GM12878 (cell line): ENCODE data around the gene PLXNA4. TPM values are rescaled to one million over a fixed set of nuclear protein-coding genes. Genes with fewer than 3 reads are reported as not detected.

Experiments used
- ATF2 ChIP-seq: IDR thresholded peaks from 2 replicates; pipeline ENCODE4 v1.6.1; 2012; ENCODE audit warnings: low read length, inconsistent platforms
- BHLHE40 ChIP-seq, 2 experiments: fragments of 450-650 bp in 1 of 2; IDR thresholded peaks; 2 replicates each; pipeline ENCODE4 v1.6.1; 2011 to 2017; ENCODE audit warnings: low read depth in 2 of 2, borderline replicate concordance in 1 of 2, improper control_type of control experiment in 1 of 2, low read length in 1 of 2, mild to moderate bottlenecking in 1 of 2
- FOXK2 ChIP-seq: fragments of 450-650 bp; IDR thresholded peaks from 2 replicates; pipeline ENCODE4 v1.6.1; 2017; ENCODE audit warnings: mild to moderate bottlenecking, moderate library complexity
- IRF4 ChIP-seq: IDR thresholded peaks from 2 replicates; pipeline ENCODE4 v1.6.1; 2011; ENCODE audit warnings: low read depth, low read length
- IRF5 ChIP-seq: fragments of 450-650 bp; IDR thresholded peaks from 2 replicates; pipeline ENCODE4 v1.6.1; 2017; ENCODE audit warnings: borderline replicate concordance
- NKRF ChIP-seq: fragments of 450-650 bp; conservative IDR thresholded peaks from 2 replicates; pipeline ENCODE4 v1.6.1; 2017; ENCODE audit warnings: mild to moderate bottlenecking, moderate library complexity
- STAT1 ChIP-seq: fragments of 450-650 bp; conservative IDR thresholded peaks from 2 replicates; pipeline ENCODE4 v1.6.1; 2014; ENCODE audit warnings: antibody characterized with exemption, mild to moderate bottlenecking
- TAF1 ChIP-seq: IDR thresholded peaks from 2 replicates; pipeline ENCODE4 v1.6.1; 2011; ENCODE audit warnings: mild to moderate bottlenecking, low read depth, low read length, borderline replicate concordance
- TBL1XR1 ChIP-seq: IDR thresholded peaks from 2 replicates; pipeline ENCODE4 v1.6.1; 2012; ENCODE audit warnings: low read depth, low read length, improper control_type of control experiment
- ZBED1 ChIP-seq: IDR thresholded peaks from 2 replicates; pipeline ENCODE4 v1.6.1; 2016; ENCODE audit warnings: borderline replicate concordance
- polyA plus RNA-seq, 11 experiments: library from polyadenylated mRNA; depleted of rRNA in 4 of 11; unstranded in 6 of 11; stranded (reverse) in 5 of 11; fragments of >200 nt; fragmentation: Nextera tagmentation in 4 of 11; fragmentation: Illumina TruSeq in 1 of 11; extraction: Ambion mirVana in 4 of 11; extraction: Trizol in 1 of 11; gene quantifications; 1 replicate in 1 of 11; 2 replicates in 10 of 11; pipeline versions ENCODE4 v1.2.1 to v1.2.3, GENCODE V29; 2011 to 2016; ENCODE audit warnings: inconsistent platforms in 2 of 11, missing spikeins in 2 of 11, low read depth in 1 of 11
- total RNA-seq, 4 experiments: library from RNA; depleted of rRNA in 3 of 4; stranded (reverse); fragments of >200 nt in 3 of 4; fragmentation: Illumina TruSeq in 1 of 4; extraction: Trizol in 1 of 4; gene quantifications; 2 replicates each; pipeline versions ENCODE4 v1.2.1 to v1.2.3, GENCODE V29; 2013 to 2021

The PLXNA4 gene
- total and polyA plus RNA-seq, 10 of the 15 experiments (the other 5 are each of a cell fraction or from before 2014, with no cell fraction given), result 0.03 TPM; not detected in 9

GRCh38 chr7:132508724-132509353, 67.4 kb downstream of the PLXNA4 start (continued):
- TF ChIP-seq IRF5 (no peak), ATF2 (no peak), TAF1 (no peak), STAT1 (no peak), FOXK2 (no peak), TBL1XR1 (no peak), NKRF (no peak), BHLHE40 (IDR thresholded peaks at IDR 0.05; ENCODE audit: borderline replicate concordance in 1 of 2, low read depth in 2 of 2, low read length in 1 of 2) (no peak), IRF4 (no peak), ZBED1 (no peak)
- TF ChIP-seq, all 136 proteins: peak for 0
